HuH-7.5 (cell line): Measurements from ENCODE around the gene CPSF3.

Experiments
- DNase-seq: peaks from one replicate; pipeline ENCODE4 v3.0.0; 2011; ENCODE audit warnings: low spot score

The CPSF3 gene

GRCh38 chr2:9518163-9518562 is 94.7 kb downstream of the CPSF3 start:
- DNase-seq, result no peak

DNA sequence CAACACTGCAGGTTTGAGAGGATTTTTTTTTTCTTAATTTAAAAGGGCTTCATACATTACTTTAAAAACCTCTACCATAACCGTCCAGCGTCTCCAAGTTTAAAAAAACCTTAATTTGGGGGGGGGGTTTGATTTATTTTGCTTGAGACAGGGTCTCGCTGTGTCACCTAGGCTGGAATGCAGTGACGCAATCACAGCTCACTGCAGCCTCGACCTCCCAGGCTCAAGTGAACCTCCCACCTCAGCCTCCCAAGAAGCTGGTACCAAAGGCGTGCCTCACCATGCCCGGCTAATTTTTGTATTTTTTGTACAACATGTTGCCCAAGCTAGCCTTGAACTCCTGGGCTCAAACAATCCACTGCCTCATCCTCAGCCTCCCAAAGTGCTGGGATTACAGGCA is 95.3 kb downstream of the CPSF3 start:
- DNase-seq, result no peak

GRCh38 chr2:9519250-9519649 is 95.8 kb downstream of the CPSF3 start:
- no peak for DNase-seq
